NB4 (cell line): ENCODE measurements around the gene GALNS.

Source experiments
- DNase-seq: peaks from one replicate; pipeline ENCODE4 v3.0.0; 2010; ENCODE audit warnings: low read depth
- H3K4me3 ChIP-seq: one replicate; pipeline ENCODE4 v1.5.1; 2011; ENCODE audit warnings: mild to moderate bottlenecking, low read depth, low read length, moderate library complexity
- CTCF ChIP-seq: IDR thresholded peaks from one replicate; pipeline ENCODE4 v1.5.1; 2012; ENCODE audit warnings: low read depth, low read length
- MAX ChIP-seq: IDR thresholded peaks from 2 replicates; pipeline ENCODE4 v1.6.1; 2011; ENCODE audit warnings: low read depth, low read length
- MYC ChIP-seq: IDR thresholded peaks from 2 replicates; pipeline ENCODE4 v1.6.1; 2011; ENCODE audit warnings: low read depth, low read length
- POLR2A ChIP-seq: IDR thresholded peaks from 2 replicates; pipeline ENCODE4 v1.6.1; 2011; ENCODE audit warnings: mild to moderate bottlenecking; ENCODE audit not compliant: insufficient read length; ENCODE audit errors: extremely low read depth

GALNS gene

GRCh38 chr16:88880226-88881006 is 23.7 kb upstream of the GALNS start:
- no peak for DNase-seq
- TF ChIP-seq CTCF: no peak
- no peak for TF ChIP-seq MAX
- no peak for TF ChIP-seq MYC
- no peak overlapping the region for H3K4me3 ChIP-seq

GRCh38 chr16:88879788-88880055 is 23.0 kb upstream of the GALNS start:
- no peak for DNase-seq
- no peak for TF ChIP-seq MAX
- no peak for TF ChIP-seq CTCF
- TF ChIP-seq POLR2A: no peak
- TF ChIP-seq MYC: no peak
- H3K4me3 ChIP-seq: no peak overlapping the region

- TF ChIP-seq MAX: no peak
- no peak for TF ChIP-seq POLR2A
- TF ChIP-seq MYC: no peak
- TF ChIP-seq CTCF: no peak
- no peak for DNase-seq
- no peak overlapping the region for H3K4me3 ChIP-seq
Observed at GRCh38 chr16:88878967-88879787, 22.4 kb upstream of the GALNS start.

GRCh38 chr16:88878356-88878755 is 21.6 kb upstream of the GALNS start:
- no peak for DNase-seq
- H3K4me3 ChIP-seq: no peak overlapping the region
- TF ChIP-seq CTCF (no peak), MAX (no peak), POLR2A (no peak), MYC (no peak)

- TF ChIP-seq POLR2A: no peak
- no peak for TF ChIP-seq MYC
- TF ChIP-seq CTCF: no peak
- no peak for TF ChIP-seq MAX
- H3K4me3 ChIP-seq: no peak overlapping the region
- no peak for DNase-seq
Observed at GRCh38 chr16:88877564-88878289, 21.0 kb upstream of the GALNS start.
